Measurements from ENCODE around the gene KRTAP13-4. TPM values are rescaled to one million over a fixed set of nuclear protein-coding genes. Genes with fewer than 3 reads are reported as not detected.

The KRTAP13-4 gene
- not detected for total RNA-seq

- Histone ChIP-seq H3K4me1 (no peaks in the 10 kb centered on the region), H3K4me3 (no peak within 1 kb of the TSS), H3K36me3 (no peaks in the 10 kb centered on the region), H3K27me3 (no peaks in the 10 kb centered on the region), H3K9me3 (no peaks in the 10 kb centered on the region), H3K27ac (no peak within 1 kb of the TSS)
- WGBS, 2 donors (ENCODE audit: low coverage in 1 of 2): 81 to 90% methylated on average over 2 to 9 of the region's 9 CpGs
- in situ Hi-C loops (cut with MboI; ENCODE audit: low pct_ligation_motif_present in 1 of 4, low pct_unique_long_range_greater_than_20kb in 1 of 4, low sequenced_read_pairs in 3 of 4): no loop called here
- intact Hi-C loops (cut with DNase I; ENCODE audit: low total_unique reads): no loop called here
- DNase-seq: no peak
- TF ChIP-seq CTCF (IDR thresholded peaks at IDR 0.05) (no peak), EP300 (IDR thresholded peaks at IDR 0.05; ENCODE audit: low read depth) (no peak), POLR2AphosphoS5 (IDR thresholded peaks at IDR 0.05) (no peak)
Observed at GRCh38 chr21:30430170-30430655, at the start of gene KRTAP13-4. Gene KRTAP13-4 (plus strand): TSS chr21:30430220. CDS start chr21:30430276, 56 bp downstream.

GRCh38 chr21:30382201-30382600 lies 47.8 kb upstream of the KRTAP13-4 start:
- in situ Hi-C loops (cut with MboI; ENCODE audit: low pct_ligation_motif_present in 1 of 4, low pct_unique_long_range_greater_than_20kb in 1 of 4, low sequenced_read_pairs in 3 of 4) (no loop called here), intact Hi-C loops (cut with DNase I; ENCODE audit: low total_unique reads) (no loop called here)
- Histone ChIP-seq H3K36me3 (no peaks in the 10 kb centered on the region), H3K27ac (no peak overlapping the region), H3K4me3 (no peak overlapping the region), H3K9me3 (no peaks in the 10 kb centered on the region), H3K4me1 (no peaks in the 10 kb centered on the region), H3K27me3 (no peaks in the 10 kb centered on the region)
- 40 to 69% methylated on average over 1 of the region's 1 CpG for WGBS, 2 donors (ENCODE audit: low coverage in 1 of 2)
- no peak for DNase-seq
- TF ChIP-seq CTCF (IDR thresholded peaks at IDR 0.05): no peak
- no peak for TF ChIP-seq EP300 (IDR thresholded peaks at IDR 0.05; ENCODE audit: low read depth)
- no peak for TF ChIP-seq POLR2AphosphoS5 (IDR thresholded peaks at IDR 0.05)
- no peak for TF ChIP-seq POLR2A (IDR thresholded peaks at IDR 0.05)

GRCh38 chr21:30391492-30392025 lies 38.5 kb upstream of the KRTAP13-4 start:
- no peak for DNase-seq
- 47 to 65% methylated on average over 2 of the region's 2 CpGs for WGBS, 2 donors (ENCODE audit: low coverage in 1 of 2)
- no peak for TF ChIP-seq EP300 (IDR thresholded peaks at IDR 0.05; ENCODE audit: low read depth)
- TF ChIP-seq POLR2AphosphoS5 (IDR thresholded peaks at IDR 0.05): no peak
- no peak for TF ChIP-seq CTCF (IDR thresholded peaks at IDR 0.05)
- TF ChIP-seq POLR2A (IDR thresholded peaks at IDR 0.05): no peak
- Histone ChIP-seq H3K9me3 (no peaks in the 10 kb centered on the region), H3K27ac (no peak overlapping the region), H3K36me3 (no peaks in the 10 kb centered on the region), H3K4me1 (no peaks in the 10 kb centered on the region), H3K4me3 (no peak overlapping the region), H3K27me3 (no peaks in the 10 kb centered on the region)
- in situ Hi-C loops (cut with MboI; ENCODE audit: low pct_ligation_motif_present in 1 of 4, low pct_unique_long_range_greater_than_20kb in 1 of 4, low sequenced_read_pairs in 3 of 4) (no loop called here), intact Hi-C loops (cut with DNase I; ENCODE audit: low total_unique reads) (no loop called here)

GRCh38 chr21:30395731-30396130 lies 34.3 kb upstream of the KRTAP13-4 start, which contains the start of gene KRTAP13-1:
Gene KRTAP13-1 (plus strand): TSS chr21:30396031. CDS start chr21:30396087, 56 bp downstream.
- no peaks in the 10 kb centered on the region for H3K36me3 ChIP-seq

More at GRCh38 chr21:30395731-30396130, 34.3 kb upstream of the KRTAP13-4 start, which contains the start of gene KRTAP13-1:
- no peak for DNase-seq
- H3K4me1 ChIP-seq: no peaks in the 10 kb centered on the region
- no peaks in the 10 kb centered on the region for H3K9me3 ChIP-seq
- no peak within 1 kb of the TSS for H3K27ac ChIP-seq
- H3K27me3 ChIP-seq: no peaks in the 10 kb centered on the region
- in situ Hi-C loops (cut with MboI; ENCODE audit: low pct_ligation_motif_present in 1 of 4, low pct_unique_long_range_greater_than_20kb in 1 of 4, low sequenced_read_pairs in 3 of 4) (no loop called here), intact Hi-C loops (cut with DNase I; ENCODE audit: low total_unique reads) (no loop called here)
- TF ChIP-seq EP300 (IDR thresholded peaks at IDR 0.05; ENCODE audit: low read depth) (no peak), POLR2A (IDR thresholded peaks at IDR 0.05) (no peak), POLR2AphosphoS5 (IDR thresholded peaks at IDR 0.05) (no peak), CTCF (IDR thresholded peaks at IDR 0.05) (no peak)
- H3K4me3 ChIP-seq: no peak within 1 kb of the TSS
- WGBS, 2 donors (ENCODE audit: low coverage in 1 of 2): 75 to 83% methylated on average over 3 to 4 of the region's 4 CpGs
